ENCODE results near the gene AMN1.

Gene AMN1

GRCh38 chr12:31631023-31631724 is 97.6 kb downstream of the AMN1 start:
- no peak for DNase-seq (ENCODE audit: low read depth in 3 of 3)

GRCh38 chr12:31629756-31630732 is 98.8 kb downstream of the AMN1 start:
- no peak for DNase-seq (ENCODE audit: low read depth in 3 of 3)

GRCh38 chr12:31627456-31628054 is 101.3 kb downstream of the AMN1 start:
- DNase-seq (ENCODE audit: low read depth in 3 of 3), result no peak

- no peak for DNase-seq (ENCODE audit: low read depth in 3 of 3)
These were observed 102.4 kb downstream of the AMN1 start for GRCh38 chr12:31626270-31626995.

- DNase-seq (ENCODE audit: low read depth in 3 of 3), result no peak
These were observed 106.8 kb downstream of the AMN1 start for GRCh38 chr12:31622038-31622437.
